Occipital lobe (tissue), 2 donors: ENCODE results near the gene CCDC38. TPM values are rescaled to one million over a fixed set of nuclear protein-coding genes. Genes with fewer than 3 reads are reported as not detected.

Source experiments
- DNase-seq: peaks from one replicate; lab custom pipeline; 2025; lab: John Stamatoyannopoulos, UW
- total RNA-seq: library from RNA; depleted of rRNA; stranded (reverse); fragments of >200 nt; gene quantifications from one replicate; pipeline ENCODE4 v1.2.3, GENCODE V29; 2014

CCDC38 gene
- total RNA-seq, 1 donor from 2014 or later = 0.16 TPM

DNA sequence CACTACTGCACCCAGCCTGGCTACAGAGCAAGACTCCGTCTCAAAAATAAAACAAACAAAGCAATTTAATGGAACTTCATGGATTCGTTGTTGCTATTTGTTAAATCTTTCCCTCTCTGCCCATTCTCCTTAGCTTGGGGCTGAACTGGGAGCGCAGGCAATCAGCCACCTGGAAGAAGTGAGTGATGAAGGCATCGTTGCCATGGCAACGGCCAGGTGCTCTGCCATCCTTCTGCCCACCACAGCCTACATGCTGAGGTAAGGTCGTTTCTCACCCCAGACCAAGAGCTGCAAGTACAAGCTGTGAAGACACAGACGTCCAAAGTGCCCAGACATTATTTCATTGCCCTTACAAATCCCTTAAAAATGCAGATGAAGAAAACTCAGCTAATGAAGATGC, 19.8 kb upstream of the CCDC38 start:
- no peak for DNase-seq

DNA sequence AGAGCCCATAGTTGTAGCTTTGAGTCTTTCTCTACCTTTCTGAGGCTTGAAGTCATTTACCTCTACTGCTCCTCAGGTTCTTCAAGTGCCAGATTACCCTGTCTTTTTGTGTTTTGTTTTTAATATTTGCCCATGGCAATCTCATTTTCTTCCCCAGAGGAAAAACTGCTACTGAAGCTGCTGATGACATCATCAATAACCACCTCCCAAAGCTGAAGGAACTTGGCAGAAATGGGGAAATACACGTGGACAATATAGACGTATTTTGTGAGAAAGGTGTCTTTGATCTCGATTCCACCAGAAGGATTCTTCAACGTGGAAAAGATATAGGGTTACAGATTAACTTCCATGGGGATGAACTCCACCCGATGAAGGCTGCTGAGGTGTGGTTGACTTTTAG, 17.8 kb upstream of the CCDC38 start:
- no peak for DNase-seq

DNA sequence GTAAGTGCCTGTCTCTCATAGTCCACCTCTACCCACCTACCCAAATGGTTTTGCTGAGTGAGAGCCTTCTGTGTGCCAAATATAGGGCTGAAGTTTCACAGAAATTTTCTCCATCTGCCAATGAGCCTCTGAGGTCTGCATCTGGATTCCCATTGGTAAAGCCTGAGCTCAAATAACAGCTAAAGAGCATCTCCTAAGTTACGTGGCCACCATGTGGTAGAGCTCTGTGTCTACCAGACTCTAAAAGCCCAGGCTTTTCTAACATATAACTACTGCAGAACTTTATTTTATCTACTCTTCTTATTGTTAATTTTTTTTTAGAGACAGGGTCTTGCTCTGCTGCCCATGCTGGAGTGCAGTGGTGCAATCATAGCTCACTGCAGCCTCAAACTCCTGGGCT, 16.7 kb upstream of the CCDC38 start:
- DNase-seq = no peak

DNA sequence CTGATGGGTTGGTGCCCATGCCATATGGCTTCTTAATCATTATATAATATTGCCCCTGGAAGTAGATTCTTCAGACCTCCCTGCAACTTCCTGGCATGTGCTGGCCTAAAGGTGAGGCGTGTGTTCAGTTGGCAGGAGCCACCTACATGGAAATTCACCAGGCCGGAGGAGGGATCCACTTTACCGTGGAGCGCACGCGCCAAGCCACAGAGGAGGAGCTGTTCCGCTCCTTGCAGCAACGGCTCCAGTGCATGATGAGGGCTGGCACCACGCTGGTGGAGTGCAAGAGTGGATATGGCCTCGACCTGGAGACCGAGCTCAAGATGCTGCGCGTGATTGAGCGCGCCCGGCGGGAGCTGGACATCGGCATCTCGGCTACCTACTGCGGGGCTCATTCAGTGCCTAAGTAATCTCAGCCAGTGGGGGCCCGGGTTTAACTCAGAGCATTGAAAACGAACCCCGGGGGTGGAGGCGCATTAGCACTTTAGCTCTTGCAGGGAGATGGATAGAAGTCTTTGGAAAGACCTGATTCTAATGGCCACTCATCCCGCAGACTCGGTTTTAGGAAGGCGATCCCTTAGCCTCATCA, 14.2 kb upstream of the CCDC38 start:
- no peak for DNase-seq

DNA sequence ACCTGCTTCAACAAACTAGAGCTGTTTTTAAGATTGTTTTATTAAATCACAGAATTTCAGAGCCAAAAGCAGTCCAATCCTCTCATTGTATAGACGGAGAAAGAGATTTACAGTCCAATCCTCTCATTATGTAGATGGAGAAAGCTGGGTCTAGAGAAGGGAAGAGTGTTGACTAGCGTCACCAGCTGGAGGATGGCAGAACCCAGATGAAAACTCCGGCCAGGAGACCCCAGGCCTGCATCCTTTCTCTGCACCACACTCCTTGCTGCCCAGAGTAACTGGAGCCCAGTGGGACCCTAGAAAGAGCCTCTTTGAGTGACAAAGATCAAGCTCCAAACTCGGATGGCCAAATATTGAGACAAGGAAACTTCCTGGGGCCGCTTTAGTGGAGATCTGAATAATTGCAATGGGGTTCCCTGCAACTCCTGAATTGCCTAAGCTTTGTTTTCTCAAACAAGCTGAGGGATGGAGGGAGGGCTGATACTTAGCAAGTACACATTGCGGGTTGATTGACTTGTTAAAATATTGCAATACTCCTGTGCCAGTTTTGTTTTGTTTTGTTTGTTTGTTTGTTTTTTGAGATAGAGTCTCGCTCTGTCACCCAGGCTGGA, 13.2 kb upstream of the CCDC38 start:
- DNase-seq = no peak

DNA sequence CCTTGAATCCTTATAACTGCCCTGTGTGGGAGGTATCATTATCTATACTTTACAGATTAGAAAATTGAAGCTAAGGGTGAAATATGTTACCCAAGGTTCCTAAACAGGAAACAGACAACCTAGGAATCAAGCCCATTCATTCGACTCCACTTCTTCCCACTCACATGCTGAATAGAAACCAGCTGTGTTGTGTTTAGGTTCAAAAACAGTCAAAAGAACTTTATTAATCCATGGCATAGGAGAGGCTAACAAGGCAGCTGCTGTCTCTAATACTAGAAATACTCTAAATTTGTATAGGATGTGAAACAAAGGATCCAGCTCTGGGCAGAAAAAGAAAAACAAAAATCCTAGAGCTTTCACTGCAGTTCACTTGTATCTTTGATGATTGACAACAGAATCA, 10.6 kb upstream of the CCDC38 start:
- DNase-seq = no peak

DNA sequence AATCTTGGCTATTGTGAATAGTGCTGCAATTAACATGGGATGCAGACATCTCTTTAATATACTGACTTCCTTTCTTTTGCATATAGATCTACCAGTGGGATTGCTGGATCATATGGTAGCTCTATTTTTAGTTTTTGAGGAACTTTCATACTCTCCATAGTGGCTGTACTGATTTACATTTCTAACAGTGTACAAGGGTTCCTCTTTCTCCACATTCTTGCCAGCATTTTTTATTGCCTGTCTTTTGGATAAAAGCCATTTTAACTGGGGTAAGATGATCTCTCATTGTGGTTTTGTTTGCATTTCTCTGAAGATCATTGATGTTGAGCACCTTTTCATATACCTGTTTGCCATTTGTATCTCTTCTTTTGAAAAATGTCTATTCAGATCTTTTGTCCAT, 9.1 kb upstream of the CCDC38 start:
- DNase-seq = no peak

DNA sequence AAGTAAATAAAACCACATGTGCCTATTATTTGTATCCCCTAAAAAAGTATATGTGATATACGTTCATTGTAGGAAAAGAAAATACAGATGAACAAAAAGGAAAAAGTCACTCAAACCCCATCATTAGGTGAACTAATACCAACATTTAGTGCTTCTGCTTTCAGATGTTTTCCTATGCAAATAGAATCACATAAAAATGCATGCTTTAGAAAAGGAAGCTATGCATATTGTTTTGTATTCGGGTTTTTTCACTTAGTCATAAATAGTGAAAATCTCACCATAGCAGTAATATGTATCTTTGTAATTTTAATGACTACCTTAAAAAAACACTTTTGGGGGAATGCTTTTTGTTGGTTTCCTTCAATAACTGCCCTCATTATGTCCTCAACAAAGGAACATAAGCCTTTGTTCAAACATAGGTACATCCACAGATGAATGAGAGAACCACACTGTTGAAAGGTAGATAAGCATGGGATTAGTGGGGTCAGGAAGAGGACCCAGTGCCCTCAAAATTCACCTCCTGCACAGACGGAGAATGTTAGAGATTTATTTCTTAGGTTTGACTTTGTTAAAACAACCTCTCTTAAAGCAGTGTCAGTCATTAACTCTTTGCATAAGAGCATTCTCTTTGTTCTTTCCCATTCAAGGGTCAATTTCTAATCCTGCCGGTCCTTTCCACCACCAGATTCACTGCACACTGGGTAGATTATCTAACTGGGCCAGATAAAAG, 7.2 kb upstream of the CCDC38 start:
- DNase-seq = no peak

DNA sequence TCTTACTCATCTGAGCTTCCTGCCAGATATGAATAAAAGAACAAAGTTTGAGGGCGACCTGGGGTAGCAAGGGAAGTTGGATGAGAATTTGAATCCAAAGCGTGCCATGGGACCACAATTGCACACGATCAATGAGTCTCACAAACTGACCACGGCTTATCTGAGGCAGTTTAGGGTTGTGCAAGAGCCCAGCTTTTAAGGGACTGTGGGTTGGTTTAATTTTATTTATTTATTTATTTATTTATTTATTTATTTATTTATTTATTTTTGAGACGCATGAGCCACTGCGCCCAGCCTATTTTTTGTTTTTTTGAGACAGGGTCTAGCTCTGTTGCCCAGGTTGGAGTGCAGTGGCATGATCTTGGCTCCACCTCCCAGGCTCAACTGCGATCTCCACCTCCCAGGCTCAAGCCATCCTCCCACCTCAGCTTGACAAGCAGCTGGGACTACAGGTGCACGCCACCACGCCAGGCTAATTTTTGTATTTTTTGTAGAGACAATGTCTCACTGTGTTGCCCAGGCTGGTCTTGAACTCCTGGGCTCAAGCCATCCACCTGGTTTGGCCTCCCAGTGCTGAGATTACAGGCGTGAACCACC, 1.8 kb upstream of the CCDC38 start:
- DNase-seq = no peak

DNA sequence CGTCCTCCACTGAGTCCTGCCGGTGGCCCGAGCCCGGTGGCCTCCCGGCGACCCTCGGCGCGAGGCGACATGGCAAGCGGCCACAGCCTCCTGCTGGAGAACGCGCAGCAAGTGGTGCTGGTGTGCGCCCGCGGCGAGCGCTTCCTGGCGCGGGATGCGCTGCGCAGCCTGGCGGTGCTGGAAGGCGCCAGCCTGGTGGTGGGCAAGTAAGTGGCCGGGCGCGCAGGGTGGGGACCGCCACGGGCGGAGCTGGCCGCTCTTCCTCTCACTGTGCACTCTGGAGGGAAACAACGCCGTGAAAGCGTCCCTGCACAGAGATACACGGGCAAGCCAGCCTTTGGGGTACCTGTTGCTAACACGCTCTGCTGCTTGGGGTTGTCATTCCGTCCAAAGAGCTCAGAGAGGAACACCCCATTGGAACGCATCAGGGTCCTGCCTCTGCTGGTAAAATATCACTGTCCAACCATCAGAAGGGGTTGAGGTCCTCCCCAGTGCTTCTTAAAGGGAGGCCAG, 972 bp upstream of the CCDC38 start, which contains the start of gene AMDHD1:
AMDHD1 (plus strand) TSS at position 2 of the 513 bp plus-strand sequence; CDS start at position 70, 68 bp downstream.
- DNase-seq = no peak

DNA sequence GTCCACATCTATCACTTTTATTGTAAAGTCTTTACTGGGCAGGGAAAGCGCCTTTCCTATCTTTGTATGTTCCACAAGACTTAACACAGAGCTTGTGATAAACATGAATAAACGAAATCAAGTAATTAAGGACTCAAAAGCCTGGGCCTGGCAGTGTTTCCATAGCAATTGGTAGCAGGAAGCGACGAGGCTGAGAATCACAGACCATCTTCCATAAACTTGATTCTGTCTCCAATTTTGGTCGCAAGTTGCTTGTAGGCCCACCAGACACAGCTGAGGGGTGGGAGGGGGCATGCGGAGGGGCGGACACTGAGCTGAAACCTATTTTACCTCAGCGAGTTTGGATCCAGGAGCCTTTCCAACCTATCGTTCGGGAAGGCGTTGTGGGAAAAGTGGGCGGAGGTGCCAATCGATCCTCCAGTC, 302 bp downstream of the CCDC38 start:
- DNase-seq = no peak

DNA sequence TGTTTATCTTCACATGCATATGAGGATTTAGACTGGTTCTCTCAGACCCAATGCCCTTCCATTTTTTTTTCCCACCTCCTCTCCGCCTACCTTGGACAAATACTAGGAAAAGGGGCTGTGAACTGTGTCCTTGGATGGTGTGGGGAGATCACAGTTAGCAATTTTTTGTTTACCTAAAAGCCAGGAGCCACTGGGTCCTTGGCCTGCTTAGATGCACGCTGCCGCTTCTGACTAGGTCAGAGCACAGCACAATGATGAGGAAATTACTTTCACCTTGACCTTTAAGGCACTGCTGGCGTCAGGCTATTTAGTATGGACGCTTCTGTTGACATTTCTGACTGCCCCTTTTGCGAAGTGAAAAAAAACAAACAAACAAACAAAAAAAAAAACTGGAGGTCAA, 1.9 kb downstream of the CCDC38 start:
- DNase-seq = no peak

DNA sequence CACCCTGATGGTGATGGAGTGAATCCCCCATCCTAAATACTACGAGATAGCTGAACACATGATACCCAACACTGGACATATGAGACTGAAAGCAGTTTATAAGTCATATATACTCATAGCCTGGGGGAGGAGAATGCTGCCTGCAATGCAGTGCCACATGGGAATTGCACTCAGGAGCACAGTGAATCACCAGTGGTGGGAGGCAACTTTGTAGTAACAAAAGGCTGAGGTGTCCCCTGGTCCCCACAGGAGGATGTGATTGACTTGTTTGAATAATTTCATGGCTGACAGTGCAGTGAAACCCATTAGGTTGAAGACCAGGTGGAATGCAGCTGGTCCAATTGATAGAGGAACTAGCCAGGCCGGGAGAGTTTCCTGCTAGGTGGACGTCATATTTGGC, 20.2 kb downstream of the CCDC38 start:
- no peak for DNase-seq

DNA sequence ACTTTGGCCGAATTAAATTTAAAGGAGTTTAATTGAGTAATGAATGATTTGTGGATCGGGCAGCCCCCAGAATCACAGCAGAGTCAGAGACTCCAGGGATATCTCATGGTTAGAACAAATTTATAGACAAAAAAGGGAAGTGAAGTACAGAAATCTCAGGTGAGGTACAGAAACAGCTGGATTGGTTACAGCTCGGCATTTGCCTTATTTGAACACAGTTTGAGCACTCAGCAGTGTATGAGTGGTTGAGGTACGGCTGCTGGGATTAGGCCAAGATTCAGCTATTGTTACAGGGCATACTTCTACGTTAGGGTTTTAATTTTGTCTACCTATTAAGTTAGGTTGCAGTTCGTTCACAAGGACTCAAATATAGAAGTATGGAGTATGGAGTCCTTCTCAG, 23.3 kb downstream of the CCDC38 start:
- DNase-seq = no peak

DNA sequence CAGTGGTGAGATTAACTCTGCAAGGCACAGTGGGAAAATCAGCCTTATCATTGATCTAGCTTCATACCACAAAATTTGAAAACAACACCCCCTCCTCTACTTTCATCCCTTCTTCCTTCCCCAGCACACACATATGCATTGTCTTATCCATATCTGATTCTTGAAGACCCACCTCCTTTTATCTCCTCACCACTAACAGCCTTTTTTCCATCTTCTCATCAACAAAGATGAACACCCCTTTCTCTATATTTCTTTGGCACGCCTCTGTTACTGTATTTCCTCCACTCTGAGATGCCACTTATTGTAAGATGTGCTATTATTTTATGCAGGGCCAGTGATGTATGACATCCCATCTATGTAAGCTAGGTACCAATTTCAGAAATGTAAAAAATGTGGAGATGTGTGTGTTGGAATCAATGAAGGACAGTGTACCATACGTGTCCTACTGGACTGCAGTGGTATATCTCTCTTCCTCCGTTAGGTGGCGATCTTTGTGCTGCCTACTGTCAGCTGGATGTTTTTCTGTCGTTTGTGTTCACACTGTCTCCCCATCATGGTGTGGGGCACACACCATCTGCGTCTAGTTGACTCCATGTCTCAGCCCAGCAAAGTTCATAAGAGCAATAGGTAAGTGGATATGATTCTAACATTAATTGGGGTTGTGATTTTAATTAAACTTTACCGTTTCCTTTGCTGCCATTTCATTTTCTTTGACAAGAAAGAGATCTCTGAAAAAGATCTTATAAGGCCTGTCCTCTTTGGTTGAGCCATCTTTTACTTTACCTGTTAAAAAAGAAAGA, 24.0 kb downstream of the CCDC38 start:
- DNase-seq = no peak

DNA sequence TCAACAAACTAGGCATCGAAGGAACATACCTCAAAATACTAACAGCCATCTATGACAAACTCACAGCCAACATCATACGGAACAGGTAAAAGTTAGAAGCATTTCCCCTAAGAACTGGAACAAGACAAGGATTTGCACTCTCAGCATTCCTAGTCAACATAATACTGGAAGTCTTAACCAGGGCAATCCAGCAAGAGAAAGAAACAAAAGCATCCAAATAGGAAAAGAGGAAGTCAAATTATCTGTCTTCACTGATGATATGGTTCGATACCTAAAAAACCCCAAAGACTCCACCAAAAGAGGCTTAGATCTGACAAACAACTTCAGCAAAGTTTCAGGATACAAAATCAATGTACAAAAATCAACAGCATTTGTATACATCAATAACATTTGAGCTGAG, 32.5 kb downstream of the CCDC38 start:
- no peak for DNase-seq

DNA sequence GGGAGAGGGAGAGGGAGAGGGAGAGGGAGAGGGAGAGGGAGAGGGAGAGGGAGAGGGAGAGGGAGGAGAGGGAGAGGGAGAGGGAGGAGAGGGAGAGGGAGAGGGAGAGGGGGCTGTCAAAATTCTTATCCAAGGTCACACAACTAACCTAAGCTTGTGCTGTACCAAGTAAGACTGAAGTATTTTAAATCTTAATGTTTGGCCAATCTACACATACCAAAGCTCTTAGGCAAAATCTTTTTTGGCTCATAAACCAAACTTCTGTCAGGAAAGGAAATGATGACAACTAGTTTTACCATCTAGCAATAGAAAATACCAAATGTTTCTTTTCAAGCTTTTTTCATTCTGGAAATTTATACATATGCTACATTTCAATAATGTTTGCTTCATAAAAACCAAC, 33.8 kb downstream of the CCDC38 start:
- no peak for DNase-seq

DNA sequence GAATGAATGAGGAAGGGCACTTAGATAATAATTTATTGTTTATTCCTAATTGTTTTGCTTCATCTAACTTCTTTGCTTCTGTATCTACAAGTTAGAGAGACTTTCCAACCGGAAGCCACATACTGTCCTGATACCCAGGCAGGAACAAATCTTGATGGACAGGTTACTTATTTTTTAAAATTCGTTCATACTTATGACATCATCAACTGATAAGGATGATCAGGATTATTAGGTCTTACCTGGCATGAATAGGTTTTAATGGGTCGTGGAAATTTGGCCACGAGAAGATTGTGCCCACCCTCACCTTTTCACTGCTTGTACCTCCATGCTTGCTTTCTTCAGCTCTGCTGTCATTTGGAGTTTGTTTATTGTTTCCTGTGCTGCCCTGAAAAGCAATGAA, 44.3 kb downstream of the CCDC38 start:
- DNase-seq = no peak

DNA sequence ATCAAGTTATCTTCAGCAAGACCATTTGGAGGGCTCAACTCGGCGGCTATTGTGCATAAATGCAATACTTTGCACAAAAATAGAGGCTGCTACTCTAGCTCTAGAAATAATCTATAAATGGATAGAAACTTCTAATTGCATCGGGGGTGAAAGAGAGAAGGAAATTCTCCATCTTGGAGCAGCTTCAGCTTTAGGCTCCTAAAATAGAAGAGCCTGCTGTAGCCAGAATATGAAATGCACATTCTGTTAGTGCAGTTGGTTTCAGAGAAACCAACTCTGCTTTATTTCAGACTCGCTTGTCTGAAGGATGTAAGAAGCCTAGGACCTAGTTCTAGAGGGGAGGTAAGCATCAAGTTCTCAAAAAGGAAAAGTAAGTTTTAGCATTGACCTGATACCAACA, 45.6 kb downstream of the CCDC38 start:
- no peak for DNase-seq

DNA sequence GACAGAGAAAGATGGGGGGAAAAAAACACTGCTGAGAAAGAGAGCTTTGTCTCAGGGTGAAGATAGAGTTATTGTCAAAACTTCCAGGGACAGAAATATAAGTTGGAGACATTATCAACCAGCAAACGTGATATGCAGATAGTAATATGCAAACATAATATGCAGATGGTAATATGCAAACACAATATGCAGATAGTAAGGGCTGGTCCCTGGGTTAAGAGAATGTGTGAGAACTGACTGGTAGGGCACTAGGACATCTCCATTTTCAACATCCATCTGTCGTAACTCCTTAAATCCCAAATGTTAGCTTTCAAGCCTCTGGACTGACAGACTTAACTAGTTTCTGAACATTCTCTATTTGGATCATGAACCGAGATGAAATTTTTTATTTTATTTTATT, 51.5 kb downstream of the CCDC38 start:
- no peak for DNase-seq

DNA sequence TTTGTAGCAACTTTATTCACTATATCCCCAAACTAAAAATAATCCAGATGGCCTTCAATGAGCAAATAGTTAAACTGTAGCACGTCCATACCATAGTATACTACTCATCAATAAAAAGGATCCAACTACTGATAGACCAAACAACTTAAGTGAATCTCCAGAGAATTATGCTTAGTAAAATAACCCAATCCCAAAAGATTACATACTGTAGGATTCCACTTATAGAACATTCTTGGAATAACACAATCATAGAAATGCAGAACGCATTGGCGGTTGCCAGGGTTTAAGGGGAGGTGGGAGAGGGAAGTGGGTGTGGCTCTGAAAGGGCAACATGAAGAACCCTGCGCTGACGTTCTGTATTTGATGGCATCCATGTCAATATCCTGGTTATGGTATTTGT, 55.1 kb downstream of the CCDC38 start:
- DNase-seq = no peak

DNA sequence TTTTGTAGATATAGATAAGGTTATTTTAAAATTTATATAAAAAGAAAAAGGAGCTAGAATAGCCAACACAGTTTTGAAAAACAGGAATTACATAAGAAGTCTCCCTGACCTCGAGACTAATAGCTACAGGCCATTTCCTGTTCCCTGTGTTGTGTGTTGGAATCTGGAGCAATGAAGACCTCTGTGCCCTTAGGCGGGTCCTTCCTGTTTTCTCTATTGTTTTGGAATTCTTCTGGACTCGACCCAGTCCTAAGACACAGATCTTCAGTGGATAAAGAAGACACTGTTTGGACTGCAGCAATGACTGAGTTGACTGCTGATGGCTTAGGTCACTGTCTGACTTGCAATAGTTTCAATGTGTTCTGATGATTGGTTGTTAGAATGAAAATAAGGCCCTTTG, 57.4 kb downstream of the CCDC38 start:
- DNase-seq = no peak
